OCI-LY1 (cell line): ENCODE results near the gene SULT2B1.

Source experiments
- CTCF ChIP-seq: fragments of 200-600 bp; sonication (generic), shearing (Covaris generic); IDR thresholded peaks from 2 replicates; pipeline ENCODE4 v1.5.1; 2017; ENCODE audit warnings: mild to moderate bottlenecking, antibody characterized with exemption, low read length, moderate library complexity, mixed read lengths
- EZH2 ChIP-seq: fragments of 200-600 bp; sonication (generic), shearing (Covaris generic); IDR thresholded peaks from 2 replicates; pipeline ENCODE4 v1.8.0; 2017; ENCODE audit warnings: borderline replicate concordance, mixed run types, mild to moderate bottlenecking, antibody characterized with exemption, low read length, moderate library complexity, mixed read lengths

- TF ChIP-seq EZH2, result no peak
- TF ChIP-seq CTCF, result no peak
Measured at GRCh38 chr19:48530066-48530720, 21.8 kb upstream of the SULT2B1 start.
